GM21367 (cell line): ENCODE data around the gene GRIN3A.

ENCODE experiments used
- ATAC-seq: cut with Tn5 transposase; IDR thresholded peaks from one replicate; pipeline ENCODE4 v1.9.1; 2021; ENCODE audit not compliant: unreplicated experiment

GRIN3A gene

GRCh38 chr9:101706261-101706798 lies 32.1 kb downstream of the GRIN3A start:
- no peak for ATAC-seq

DNA sequence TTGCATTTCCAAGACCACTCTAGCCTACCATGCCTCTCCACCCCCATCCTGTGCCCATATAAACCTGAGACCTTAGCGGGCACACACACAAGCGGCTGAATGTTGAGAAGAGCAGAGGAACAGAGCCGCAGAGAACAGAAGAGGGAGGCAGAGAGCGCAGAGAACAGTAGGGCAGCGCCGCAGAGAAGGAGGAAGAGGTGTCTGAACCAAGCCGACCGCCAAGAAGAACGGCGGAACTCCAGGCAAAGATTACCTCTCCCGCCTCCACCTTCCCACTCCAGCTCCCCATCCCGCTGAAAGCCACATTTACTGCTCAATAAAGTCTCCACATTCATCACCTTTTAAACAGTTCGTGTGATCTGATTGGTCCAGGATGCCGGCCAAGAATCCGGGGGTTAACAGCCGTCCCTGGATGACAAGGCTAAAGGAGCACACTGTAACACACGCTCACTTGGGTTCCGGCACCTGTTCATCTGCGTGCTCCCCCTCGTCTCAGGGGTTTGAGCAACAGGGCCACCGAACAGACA lies 33.2 kb downstream of the GRIN3A start:
- ATAC-seq = peak; percentile 93

- ATAC-seq = no peak
Measured at GRCh38 chr9:101702257-101702656, 36.2 kb downstream of the GRIN3A start.

DNA sequence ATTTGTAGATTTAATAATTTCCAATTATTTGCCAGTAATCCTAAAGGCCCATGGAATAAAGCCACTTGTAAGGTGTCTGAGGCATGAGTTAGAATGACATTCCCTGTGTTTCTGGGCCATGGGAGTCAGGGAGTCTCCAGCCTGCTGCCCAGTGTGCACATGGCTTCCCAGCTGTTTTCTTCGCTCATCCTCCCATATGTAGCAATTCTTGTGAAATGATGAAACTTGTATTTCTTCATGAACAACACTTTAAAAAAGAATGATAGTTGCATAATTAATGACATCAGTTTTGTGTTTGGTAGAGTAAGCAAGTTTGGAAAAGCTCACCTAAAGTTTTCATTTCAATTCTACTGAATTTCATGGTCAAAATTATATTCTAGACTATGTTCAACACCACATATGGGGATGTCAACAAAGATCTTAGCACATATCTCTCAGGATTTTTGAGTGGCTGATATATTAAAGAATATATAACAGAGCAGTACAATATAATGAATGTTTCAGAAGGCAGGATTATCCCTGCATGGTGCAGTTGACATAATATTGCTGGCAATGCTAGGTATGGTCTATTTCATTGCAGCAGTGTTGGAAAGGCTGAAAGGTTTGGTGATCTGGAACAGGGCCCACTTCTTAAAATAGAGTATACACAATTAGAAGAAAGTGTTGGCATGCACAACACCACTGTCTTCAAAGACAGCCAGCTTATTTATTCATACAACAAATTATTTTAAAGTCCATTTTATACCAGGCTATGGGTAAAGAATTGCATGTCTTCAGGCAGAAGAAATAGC lies 44.7 kb downstream of the GRIN3A start:
- ATAC-seq = no peak

- no peak for ATAC-seq
Measured at GRCh38 chr9:101691657-101692056, 46.8 kb downstream of the GRIN3A start.

DNA sequence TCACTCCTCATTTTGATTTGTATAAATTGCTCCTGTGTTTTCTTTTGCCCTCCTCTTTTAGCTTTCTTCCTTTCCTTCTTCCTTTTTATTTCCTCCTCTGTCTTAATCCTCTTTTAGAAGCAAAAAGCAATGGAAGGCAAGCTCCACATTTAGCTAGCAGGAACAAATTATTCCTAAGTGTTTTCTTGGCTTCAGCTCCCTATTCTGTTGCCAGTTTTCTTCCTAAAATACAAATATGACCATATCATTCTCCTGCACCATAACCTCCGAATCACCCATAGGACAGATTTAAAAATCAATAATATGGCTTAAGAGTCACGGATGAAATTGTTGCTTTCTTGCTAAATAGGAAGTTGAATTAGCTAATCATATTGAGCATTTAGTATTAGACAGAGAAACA lies 49.4 kb downstream of the GRIN3A start:
- no peak for ATAC-seq

GRCh38 chr9:101684665-101685064 lies 53.8 kb downstream of the GRIN3A start:
- ATAC-seq = no peak

- ATAC-seq = no peak
Measured at GRCh38 chr9:101683236-101683635, 55.2 kb downstream of the GRIN3A start.

- ATAC-seq = no peak
Measured at GRCh38 chr9:101677861-101678260, 60.6 kb downstream of the GRIN3A start.

DNA sequence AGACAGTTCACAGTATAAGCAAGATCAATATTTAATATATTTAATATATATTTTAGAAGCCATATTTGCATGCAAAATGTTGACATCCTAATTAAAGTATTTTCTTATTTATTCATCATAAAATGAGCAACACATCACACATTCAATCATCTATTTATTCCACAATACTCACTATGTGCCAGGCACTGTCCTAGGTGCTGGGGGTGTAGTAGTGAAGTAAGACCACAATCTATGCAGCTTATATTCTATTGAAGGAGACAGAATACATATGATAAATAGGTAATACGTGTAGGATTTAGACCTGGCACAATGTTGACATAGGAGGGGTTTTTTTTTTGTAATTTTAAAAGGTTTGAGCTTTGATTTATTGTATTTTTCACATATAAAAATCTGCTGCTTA lies 63.1 kb downstream of the GRIN3A start:
- no peak for ATAC-seq

DNA sequence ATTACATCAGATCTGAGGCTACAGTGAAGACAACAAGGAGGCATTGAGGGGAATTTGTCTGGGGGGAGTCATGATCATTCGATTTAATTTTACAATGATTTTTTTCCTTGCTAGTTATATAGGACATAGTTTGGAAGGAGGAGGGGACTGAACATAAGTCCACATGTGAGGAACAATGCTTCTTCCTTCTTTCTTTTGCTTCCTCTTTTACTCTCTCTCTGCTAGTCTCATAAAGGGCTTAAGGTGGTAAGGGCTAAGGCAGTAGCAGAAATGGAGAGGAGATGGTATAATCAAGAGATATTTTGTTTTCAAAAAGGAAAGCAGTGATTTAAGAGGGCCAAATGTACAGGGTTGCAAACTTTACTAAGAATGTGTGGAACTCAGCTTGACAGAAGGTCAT lies 64.3 kb downstream of the GRIN3A start:
- ATAC-seq = no peak

GRCh38 chr9:101673642-101674041 lies 64.8 kb downstream of the GRIN3A start:
- ATAC-seq = no peak

GRCh38 chr9:101671567-101671966 lies 66.9 kb downstream of the GRIN3A start:
- no peak for ATAC-seq

DNA sequence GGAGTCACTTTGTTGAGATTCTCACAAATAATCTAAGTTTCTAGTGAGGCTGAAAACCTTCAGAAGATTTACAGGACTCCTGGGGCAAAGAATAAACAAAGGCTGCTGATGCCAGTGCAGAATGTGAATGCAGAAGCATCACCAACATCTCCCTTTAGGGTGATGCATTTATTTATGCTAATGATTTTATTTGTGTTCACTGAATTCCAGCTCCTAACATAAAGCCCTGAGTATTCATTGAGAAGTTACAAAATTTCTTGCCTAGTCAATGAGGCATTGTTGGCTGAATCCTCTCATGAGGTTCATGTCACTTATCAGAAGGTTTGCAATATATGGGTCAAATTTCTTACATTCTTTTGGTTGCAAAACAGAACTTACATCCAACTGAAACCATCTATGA lies 70.0 kb downstream of the GRIN3A start:
- no peak for ATAC-seq

- no peak for ATAC-seq
Measured at GRCh38 chr9:101664453-101664852, 74.0 kb downstream of the GRIN3A start.

GRCh38 chr9:101652601-101653175 lies 85.8 kb downstream of the GRIN3A start:
- ATAC-seq = no peak

DNA sequence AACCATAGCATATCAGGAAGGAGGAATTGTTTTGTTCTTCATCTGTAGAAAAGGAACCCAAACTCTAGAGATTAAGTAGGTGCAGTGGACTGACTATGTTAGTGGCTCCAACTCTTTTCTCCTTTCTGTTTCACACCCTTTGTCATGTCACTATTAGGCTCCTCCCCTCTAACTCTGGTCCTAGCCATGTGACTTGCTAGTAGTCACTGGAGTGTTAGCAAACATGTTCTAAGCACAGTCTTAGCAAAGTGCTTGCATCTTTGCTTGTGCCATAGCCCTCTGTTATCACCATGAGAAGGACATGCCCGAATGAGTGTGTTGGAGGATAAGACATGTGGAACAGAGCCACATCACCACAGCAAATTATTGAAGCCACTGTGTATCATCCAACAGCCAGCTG lies 88.3 kb downstream of the GRIN3A start:
- ATAC-seq = peak; percentile 84

DNA sequence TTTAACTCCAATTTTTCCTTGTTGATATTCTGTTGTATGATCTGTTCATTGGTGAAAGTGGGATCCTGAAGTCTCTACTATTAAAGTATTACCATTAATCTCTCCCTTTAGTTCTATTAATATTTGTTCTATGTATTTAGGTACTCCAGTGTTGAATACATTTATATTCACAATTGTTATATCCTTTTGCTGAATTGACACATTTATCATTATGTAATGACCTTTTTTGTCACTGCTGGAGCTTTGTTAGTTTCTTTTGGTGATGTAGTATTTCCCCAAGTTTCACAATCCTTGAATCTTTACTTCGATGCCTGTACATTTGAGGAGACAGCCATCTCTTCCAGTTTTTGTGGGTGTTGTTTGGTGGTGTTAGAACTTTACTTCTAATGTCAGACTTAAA lies 90.0 kb downstream of the GRIN3A start:
- no peak for ATAC-seq

DNA sequence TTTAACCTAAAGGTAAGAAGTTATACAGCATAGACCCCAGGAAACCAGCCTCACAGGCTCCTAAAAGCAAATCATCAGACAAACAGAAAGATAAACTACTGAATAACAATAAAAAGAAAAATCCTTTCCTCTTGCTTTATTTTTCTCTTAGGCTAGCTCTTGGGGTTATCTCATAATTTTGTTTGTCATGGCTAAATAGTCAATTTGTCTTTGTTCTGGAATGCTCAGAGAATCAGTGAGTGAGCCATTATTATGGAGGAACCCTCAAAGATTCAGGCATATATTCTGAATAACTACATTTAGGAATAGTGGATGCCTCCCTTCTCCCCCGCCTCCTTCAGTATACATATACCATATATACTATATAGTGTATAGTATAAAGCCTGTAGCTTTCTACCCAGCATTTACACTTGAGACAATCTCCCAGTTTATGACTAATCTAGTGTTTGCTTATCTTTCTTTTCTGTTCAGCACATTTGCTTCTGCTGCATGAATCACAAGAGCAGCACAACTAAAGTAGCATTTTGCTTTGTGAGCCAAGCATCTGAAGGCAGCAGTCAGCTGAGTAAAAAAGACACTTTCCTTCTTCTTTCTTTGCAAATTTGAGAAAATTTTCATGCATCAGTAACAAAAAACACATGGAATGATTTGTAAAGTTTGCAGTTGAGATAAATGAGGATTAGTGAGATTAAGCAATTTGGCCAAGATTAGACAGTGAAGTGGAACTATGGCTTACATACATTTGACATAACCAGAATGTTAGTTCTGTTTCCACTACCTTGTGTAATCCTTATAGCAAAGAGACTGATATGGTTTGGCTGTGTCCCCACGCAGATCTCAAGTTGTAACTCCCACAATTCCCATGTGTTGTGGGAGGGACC lies 98.4 kb downstream of the GRIN3A start:
- no peak for ATAC-seq

- ATAC-seq = no peak
Measured at GRCh38 chr9:101639311-101639710, 99.1 kb downstream of the GRIN3A start.

- no peak for ATAC-seq
Measured at GRCh38 chr9:101636247-101636646, 102.2 kb downstream of the GRIN3A start.
